Heart left ventricle (tissue), 16 donors: Measurements from ENCODE around the gene INO80E. TPM values are rescaled to one million over a fixed set of nuclear protein-coding genes. Genes with fewer than 3 reads are reported as not detected.

ENCODE experiments used
- ATAC-seq, 4 donors: fragments of 200-7000 bp; cut with Tn5 transposase; one replicate each; pipeline ENCODE4 v1.9.1; 2020 to 2022; ENCODE audit warnings: moderate library complexity in 4 of 4, mild to moderate bottlenecking in 3 of 4, moderate number of reproducible peaks in 1 of 4
- DNase-seq, 5 donors: peaks; one replicate each; pipeline ENCODE4 v3.0.0-alpha.2; 2020
- H3K27ac ChIP-seq, 12 donors: fragments of 200-600 bp; sonication (generic) in 4 of 12; one replicate each; pipeline versions ENCODE4 v1.5.0 to v1.8.0; 2016 to 2022; ENCODE audit warnings: mild to moderate bottlenecking in 2 of 12
- H3K27me3 ChIP-seq, 9 donors: fragments of 200-600 bp; sonication (generic) in 2 of 9; one replicate each; pipeline versions ENCODE4 v1.5.1 to v1.8.0; 2016 to 2022; ENCODE audit warnings: mild to moderate bottlenecking in 3 of 9
- H3K36me3 ChIP-seq, 9 donors: fragments of 200-600 bp; sonication (generic) in 2 of 9; one replicate each; pipeline versions ENCODE4 v1.5.0 to v1.8.0; 2018 to 2022; ENCODE audit warnings: mild to moderate bottlenecking in 2 of 9
- H3K4me1 ChIP-seq, 12 donors: fragments of 200-600 bp; sonication (generic) in 4 of 12; one replicate each; pipeline versions ENCODE4 v1.5.0 to v1.8.0; 2016 to 2022; ENCODE audit warnings: mild to moderate bottlenecking in 3 of 12
- H3K4me3 ChIP-seq, 12 donors: fragments of 200-600 bp; sonication (generic) in 4 of 12; one replicate each; pipeline versions ENCODE4 v1.5.0 to v1.8.0; 2017 to 2022; ENCODE audit warnings: mild to moderate bottlenecking in 9 of 12, moderate library complexity in 4 of 12
- H3K9me3 ChIP-seq, 12 donors: fragments of 200-600 bp; sonication (generic) in 4 of 12; one replicate each; pipeline versions ENCODE4 v1.5.0 to v1.8.0; 2016 to 2022; ENCODE audit warnings: mild to moderate bottlenecking in 1 of 12
- CTCF ChIP-seq, 12 donors: fragments of 200-600 bp; sonication (generic) in 4 of 12; IDR thresholded peaks; one replicate each; pipeline versions ENCODE4 v1.5.0 to v1.8.0; 2018 to 2022; ENCODE audit warnings: antibody characterized with exemption in 12 of 12, mild to moderate bottlenecking in 5 of 12
- POLR2A ChIP-seq, 2 donors: fragments of 450-650 bp; IDR thresholded peaks; one replicate each; pipeline ENCODE4 v1.6.1; 2017; ENCODE audit warnings: antibody characterized with exemption in 2 of 2, mild to moderate bottlenecking in 2 of 2, moderate library complexity in 2 of 2
- WGBS, 4 donors: extraction: QIAGEN DNeasy Blood & Tissue Kit in 2 of 4; methylation state at CpG; one replicate each; pipeline versions ENCODE4 v1.1.5 to v1.1.7; 2013 to 2018; 5-methylcytosine and 5-hydroxymethylcytosine counted together
- intact Hi-C, 10 donors: fragments of 100-400 bp; cut with DNase I; formaldehyde crosslinking; loops; one replicate each; pipeline versions ENCODE4 v1.11.1 to v1.14.2; 2022
- polyA plus RNA-seq, 2 donors: library from polyadenylated mRNA; stranded (reverse); fragments of 200-250 nt; gene quantifications; one replicate each; pipeline ENCODE4 v1.2.3, GENCODE V29; 2013
- total RNA-seq, 9 donors: library from RNA; depleted of rRNA in 2 of 9; stranded (reverse); fragments of >200 nt in 2 of 9; fragmentation: NEBNext Ultra II Directional in 3 of 9; extraction: Animal tissue kit (Norgen Biotek cat#: 25700) in 3 of 9; gene quantifications; one replicate each; pipeline versions ENCODE4 v1.1.0 to v1.2.4, GENCODE V29; 2016 to 2023
- donor health status: ischemic (EF 13 %, LVEDD 7.1; RV severe dilation, severe dysfunction).
- donor health status: healthy with polysubstance abuse.
- donor health status: DM: no; HTN: yes; CAD: no.
- donor health status: DM: no; HTN: no; CAD: no.
- donor health status: ischemic (EF 25% LVEDD 6.9; RV normal size, moderate dysfunction).
- donor health status: ischemic (EF 25% LVEDD 5.7; RV mildly dilated, moderate dysfunction).
- donor health status: healthy.
- donor health status: DM: yes; HTN: yes; CAD: no.
- donor health status: ischemic (EF 35%, LVEDD 5.7; RV mildly dilated, moderate dysfunction).
- donor health status: nonischemic (EF 11% LVEDD 7.7; RV severe dilation, severe dysfunction).
- donor health status: DM: yes; HTN: yes; CAD: no.
- donor health status: PGD.
- donor health status: ischemic (EF 29% LVEDD 5.4; RV normal size, mild dysfunction).
- donor health status: nonischemic (EF 23%, LVEDD 6.1; RV moderate dilation, normal function).

The INO80E gene
- total and polyA plus RNA-seq, 11 donors: 27.6 to 71.5 (median 33.9) TPM

GRCh38 chr16:30003670-30004423 is 7.8 kb downstream of the INO80E start:
- ATAC-seq (no peak), DNase-seq (peak in 1 of 5 donors; percentile 51)
- H3K36me3 ChIP-seq: peaks cover 0 to 36% (median 15%) of the 10 kb centered on the region in 9 donors

GRCh38 chr16:30004424-30004776 is 8.4 kb downstream of the INO80E start:
- no peak for TF ChIP-seq POLR2A (IDR thresholded peaks at IDR 0.05)
- TF ChIP-seq CTCF (IDR thresholded peaks at IDR 0.05): no peak
- Histone ChIP-seq H3K27ac (no peak overlapping the region), H3K9me3 (no peaks in the 10 kb centered on the region), H3K36me3 (peaks cover 0 to 33% (median 15%) of the 10 kb centered on the region in 9 donors), H3K27me3 (peaks cover 0 to 14% (median 8%) of the 10 kb centered on the region in 9 donors), H3K4me1 (peaks cover 0 to 6% (median 0%) of the 10 kb centered on the region in 12 donors), H3K4me3 (no peak overlapping the region)
- DNase-seq: peak in 2 of 5 donors; percentile 29 to 40
- intact Hi-C loops: loop anchor here in 6 of 10 donors (5.0 to 10.0 kb wide), 7 partner anchors 37 to 190 kb away; partner anchors contain the start of genes CDIPT (in 3 of the 6), KCTD13 (in 2 of the 6), PAGR1 (in 1 of the 6) and PRRT2 (in 1 of the 6)
- WGBS, 4 donors: 81 to 85% (median 84%) methylated on average over 6 to 19 of the region's 19 CpGs
- peak in 1 of 4 donors; percentile 2 for ATAC-seq

More at GRCh38 chr16:30003670-30004423, 7.8 kb downstream of the INO80E start:
- H3K4me1 ChIP-seq: peaks cover 0 to 6% (median 0%) of the 10 kb centered on the region in 12 donors
- intact Hi-C loops: loop anchor here in 6 of 10 donors (5.0 to 10.0 kb wide), 7 partner anchors 37 to 189 kb away; partner anchors contain the start of genes CDIPT (in 3 of the 6), KCTD13 (in 2 of the 6), PAGR1 (in 1 of the 6) and PRRT2 (in 1 of the 6)
- peaks cover 0 to 8% (median 4%) of the 10 kb centered on the region in 9 donors for H3K27me3 ChIP-seq
- H3K4me3 ChIP-seq: no peak overlapping the region
- no peak for TF ChIP-seq POLR2A (IDR thresholded peaks at IDR 0.05)
- TF ChIP-seq CTCF (IDR thresholded peaks at IDR 0.05): no peak
- H3K9me3 ChIP-seq: no peaks in the 10 kb centered on the region
- WGBS, 4 donors: 86 to 89% (median 87%) methylated on average over 11 to 17 of the region's 17 CpGs
- H3K27ac ChIP-seq: no peak overlapping the region

DNA sequence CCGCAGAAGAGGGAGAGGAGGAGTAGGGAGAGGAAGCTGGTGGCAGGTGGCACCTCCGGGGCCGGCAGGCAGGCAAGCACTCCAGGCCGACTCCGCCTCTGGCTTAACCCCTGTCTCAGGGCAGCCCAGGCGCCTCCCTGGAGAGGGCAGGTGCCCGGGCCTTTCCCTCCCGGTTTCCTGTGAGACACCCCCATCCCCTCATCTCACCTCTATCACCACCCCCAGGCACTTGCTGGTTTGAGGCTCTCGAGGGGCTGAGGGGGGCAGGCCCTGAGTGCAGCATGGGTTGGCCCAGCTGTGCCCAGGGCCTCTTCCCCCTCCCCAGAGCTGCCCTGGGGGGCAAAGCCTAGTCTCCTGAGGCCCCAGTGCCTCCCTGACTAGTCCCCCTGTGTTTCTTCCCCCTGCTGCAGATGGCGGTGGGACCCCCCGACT is 8.8 kb downstream of the INO80E start:
- Histone ChIP-seq H3K4me3 (no peak overlapping the region), H3K9me3 (no peaks in the 10 kb centered on the region), H3K4me1 (peaks cover 0 to 7% (median 0%) of the 10 kb centered on the region in 12 donors), H3K27ac (no peak overlapping the region), H3K27me3 (peaks cover under 1 to 18% (median 11%) of the 10 kb centered on the region in 9 donors), H3K36me3 (peaks cover 0 to 30% (median 13%) of the 10 kb centered on the region in 9 donors)
- peak in 1 of 5 donors; percentile 39 for DNase-seq
- ATAC-seq: peak in 1 of 4 donors; percentile 6
- intact Hi-C loops: loop anchor here in 6 of 10 donors (5.0 to 10.0 kb wide), 9 partner anchors 38 to 303 kb away; partner anchors contain the start of genes CDIPT (in 4 of the 6), KCTD13 (in 4 of the 6), PAGR1 (in 1 of the 6) and PRRT2 (in 1 of the 6)
- no peak for TF ChIP-seq CTCF (IDR thresholded peaks at IDR 0.05)
- no peak for TF ChIP-seq POLR2A (IDR thresholded peaks at IDR 0.05)
- WGBS, 4 donors: 60 to 71% (median 62%) methylated on average over 9 to 11 of the region's 11 CpGs
